ENCODE results near the gene ST8SIA2. TPM values are rescaled to one million over a fixed set of nuclear protein-coding genes. Genes with fewer than 3 reads are reported as not detected.

ST8SIA2 gene
- total RNA-seq, 1 experiment from 2014 or later = 0.43 TPM

DNA sequence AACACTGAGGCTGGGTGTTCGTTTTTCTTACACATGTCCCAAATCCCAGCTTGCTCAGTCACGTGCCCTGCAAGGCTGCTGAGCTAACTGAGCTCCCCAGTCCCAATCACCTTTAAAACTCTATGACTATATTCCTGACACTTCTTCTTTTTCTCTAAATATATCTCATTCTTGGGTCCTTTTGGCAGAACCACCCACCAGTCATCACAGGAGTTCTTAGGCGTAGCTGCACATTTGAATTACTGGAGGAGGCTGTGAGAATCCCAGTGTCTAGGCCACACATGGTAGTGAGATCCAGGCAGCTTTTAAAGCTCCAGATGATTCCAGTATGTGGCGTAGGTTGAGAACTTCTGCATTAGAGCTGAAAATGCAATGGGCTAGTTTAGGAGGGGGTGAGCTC lies 66.3 kb downstream of the ST8SIA2 start:
- no TSS peak for BruUV-seq (replicated peaks)
- TF ChIP-seq, protein P1, sequence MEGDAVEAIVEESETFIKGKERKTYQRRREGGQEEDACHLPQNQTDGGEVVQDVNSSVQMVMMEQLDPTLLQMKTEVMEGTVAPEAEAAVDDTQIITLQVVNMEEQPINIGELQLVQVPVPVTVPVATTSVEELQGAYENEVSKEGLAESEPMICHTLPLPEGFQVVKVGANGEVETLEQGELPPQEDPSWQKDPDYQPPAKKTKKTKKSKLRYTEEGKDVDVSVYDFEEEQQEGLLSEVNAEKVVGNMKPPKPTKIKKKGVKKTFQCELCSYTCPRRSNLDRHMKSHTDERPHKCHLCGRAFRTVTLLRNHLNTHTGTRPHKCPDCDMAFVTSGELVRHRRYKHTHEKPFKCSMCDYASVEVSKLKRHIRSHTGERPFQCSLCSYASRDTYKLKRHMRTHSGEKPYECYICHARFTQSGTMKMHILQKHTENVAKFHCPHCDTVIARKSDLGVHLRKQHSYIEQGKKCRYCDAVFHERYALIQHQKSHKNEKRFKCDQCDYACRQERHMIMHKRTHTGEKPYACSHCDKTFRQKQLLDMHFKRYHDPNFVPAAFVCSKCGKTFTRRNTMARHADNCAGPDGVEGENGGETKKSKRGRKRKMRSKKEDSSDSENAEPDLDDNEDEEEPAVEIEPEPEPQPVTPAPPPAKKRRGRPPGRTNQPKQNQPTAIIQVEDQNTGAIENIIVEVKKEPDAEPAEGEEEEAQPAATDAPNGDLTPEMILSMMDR (conservative IDR thresholded peaks at IDR 0.05; ENCODE audit: low read depth, low read length) = no peak
- TF ChIP-seq EZH2 (IDR thresholded peaks at IDR 0.05; ENCODE audit: borderline replicate concordance, low read depth, low read length, poor library complexity, severe bottlenecking) = no peak
- Histone ChIP-seq H3K27me3 (replicated peaks; ENCODE audit: insufficient read depth, low read depth, low read length, poor library complexity) (no peaks in the 10 kb centered on the region), H3K27ac (ENCODE audit: low read depth, low read length, poor library complexity, severe bottlenecking) (no peak overlapping the region), H3K9me3 (ENCODE audit: low read depth, low read length, poor library complexity, severe bottlenecking) (no peaks in the 10 kb centered on the region), H3K4me1 (ENCODE audit: insufficient read depth, low read length, poor library complexity, severe bottlenecking) (peaks cover 4% of the 10 kb centered on the region), H3K4me3 (ENCODE audit: low read depth, low read length, poor library complexity, severe bottlenecking) (no peak overlapping the region), H3K36me3 (ENCODE audit: insufficient read depth, low read length, poor library complexity, severe bottlenecking) (no peaks in the 10 kb centered on the region)
- ChIA-PET CTCF (no interaction called here), POLR2A (ENCODE audit: low non-redundant PET) (no interaction called here)
- intact Hi-C loops (cut with micrococcal nuclease; ENCODE audit: unreplicated experiment) = no loop called here
- no peak for DNase-seq (ENCODE audit: low spot score)

- Histone ChIP-seq H3K27ac (ENCODE audit: low read depth, low read length, poor library complexity, severe bottlenecking) (no peak overlapping the region), H3K36me3 (ENCODE audit: insufficient read depth, low read length, poor library complexity, severe bottlenecking) (no peaks in the 10 kb centered on the region), H3K4me3 (ENCODE audit: low read depth, low read length, poor library complexity, severe bottlenecking) (no peak overlapping the region), H3K27me3 (replicated peaks; ENCODE audit: insufficient read depth, low read depth, low read length, poor library complexity) (no peaks in the 10 kb centered on the region), H3K9me3 (ENCODE audit: low read depth, low read length, poor library complexity, severe bottlenecking) (no peaks in the 10 kb centered on the region), H3K4me1 (ENCODE audit: insufficient read depth, low read length, poor library complexity, severe bottlenecking) (no peaks in the 10 kb centered on the region)
- no peak for TF ChIP-seq EZH2 (IDR thresholded peaks at IDR 0.05; ENCODE audit: borderline replicate concordance, low read depth, low read length, poor library complexity, severe bottlenecking)
- TF ChIP-seq, protein P1 (conservative IDR thresholded peaks at IDR 0.05; ENCODE audit: low read depth, low read length) = no peak
- BruUV-seq (replicated peaks) = no TSS peak
- DNase-seq (ENCODE audit: low spot score) = no peak
- ChIA-PET POLR2A (ENCODE audit: low non-redundant PET) (no interaction called here), CTCF (no interaction called here)
- intact Hi-C loops (cut with micrococcal nuclease; ENCODE audit: unreplicated experiment) = no loop called here
These were observed 68.9 kb downstream of the ST8SIA2 start for GRCh38 chr15:92462424-92463125.

GRCh38 chr15:92463352-92463751 lies 69.7 kb downstream of the ST8SIA2 start:
- H3K36me3 ChIP-seq (ENCODE audit: insufficient read depth, low read length, poor library complexity, severe bottlenecking) = no peaks in the 10 kb centered on the region
- no peak for TF ChIP-seq EZH2 (IDR thresholded peaks at IDR 0.05; ENCODE audit: borderline replicate concordance, low read depth, low read length, poor library complexity, severe bottlenecking)
- TF ChIP-seq, protein P1 (conservative IDR thresholded peaks at IDR 0.05; ENCODE audit: low read depth, low read length) = no peak
- BruUV-seq (replicated peaks) = no TSS peak
- CTCF ChIA-PET = no interaction called here
- POLR2A ChIA-PET (ENCODE audit: low non-redundant PET) = no interaction called here
- intact Hi-C loops (cut with micrococcal nuclease; ENCODE audit: unreplicated experiment) = no loop called here
- H3K27ac ChIP-seq (ENCODE audit: low read depth, low read length, poor library complexity, severe bottlenecking) = no peak overlapping the region
- DNase-seq (ENCODE audit: low spot score) = no peak
- no peak overlapping the region for H3K4me3 ChIP-seq (ENCODE audit: low read depth, low read length, poor library complexity, severe bottlenecking)
- H3K4me1 ChIP-seq (ENCODE audit: insufficient read depth, low read length, poor library complexity, severe bottlenecking) = no peaks in the 10 kb centered on the region
- no peaks in the 10 kb centered on the region for H3K27me3 ChIP-seq (replicated peaks; ENCODE audit: insufficient read depth, low read depth, low read length, poor library complexity)
- H3K9me3 ChIP-seq (ENCODE audit: low read depth, low read length, poor library complexity, severe bottlenecking) = no peaks in the 10 kb centered on the region

All from A673 (cell line).